ENCODE measurements around the gene REP15. TPM values are rescaled to one million over a fixed set of nuclear protein-coding genes. Genes with fewer than 3 reads are reported as not detected.
"Not testable (repeated sequence)": the region's sequence is repeated elsewhere in the genome, so short reads cannot be mapped to it uniquely, and the experiment has no call there.

REP15 gene
- total RNA-seq, 6 experiments from 2014 or later, result 0.24 to 1.8 (median 0.88) TPM

GRCh38 chr12:27733052-27733656 lies 36.9 kb downstream of the REP15 start:
- 18% methylated on average over 3 of the region's 3 CpGs for WGBS (ENCODE audit: insufficient coverage, low coverage, low lambda C conversion rate, missing lambda C conversion rate)
- ATAC-seq, result peak; percentile 89 to 90 (median 89)
- TF ChIP-seq, protein P1, sequence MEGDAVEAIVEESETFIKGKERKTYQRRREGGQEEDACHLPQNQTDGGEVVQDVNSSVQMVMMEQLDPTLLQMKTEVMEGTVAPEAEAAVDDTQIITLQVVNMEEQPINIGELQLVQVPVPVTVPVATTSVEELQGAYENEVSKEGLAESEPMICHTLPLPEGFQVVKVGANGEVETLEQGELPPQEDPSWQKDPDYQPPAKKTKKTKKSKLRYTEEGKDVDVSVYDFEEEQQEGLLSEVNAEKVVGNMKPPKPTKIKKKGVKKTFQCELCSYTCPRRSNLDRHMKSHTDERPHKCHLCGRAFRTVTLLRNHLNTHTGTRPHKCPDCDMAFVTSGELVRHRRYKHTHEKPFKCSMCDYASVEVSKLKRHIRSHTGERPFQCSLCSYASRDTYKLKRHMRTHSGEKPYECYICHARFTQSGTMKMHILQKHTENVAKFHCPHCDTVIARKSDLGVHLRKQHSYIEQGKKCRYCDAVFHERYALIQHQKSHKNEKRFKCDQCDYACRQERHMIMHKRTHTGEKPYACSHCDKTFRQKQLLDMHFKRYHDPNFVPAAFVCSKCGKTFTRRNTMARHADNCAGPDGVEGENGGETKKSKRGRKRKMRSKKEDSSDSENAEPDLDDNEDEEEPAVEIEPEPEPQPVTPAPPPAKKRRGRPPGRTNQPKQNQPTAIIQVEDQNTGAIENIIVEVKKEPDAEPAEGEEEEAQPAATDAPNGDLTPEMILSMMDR (IDR thresholded peaks at IDR 0.05), result peak; percentile 80 to 93 (median 83)
- TF ChIP-seq POLR2A (IDR thresholded peaks at IDR 0.05), result no peak
- no peaks in the 10 kb centered on the region for H3K9me3 ChIP-seq
- intact Hi-C loops (cut with DNase I), result no loop called here
- no peaks in the 10 kb centered on the region for H3K4me1 ChIP-seq
- H3K4me3 ChIP-seq, result no peak overlapping the region
- peaks cover 0 to 28% (median 4%) of the 10 kb centered on the region in 4 donors for H3K36me3 ChIP-seq
- H3K27me3 ChIP-seq, result no peaks in the 10 kb centered on the region
- H3K27ac ChIP-seq, result no peak overlapping the region
- DNase-seq, result no peak

GRCh38 chr12:27733791-27734190 lies 37.5 kb downstream of the REP15 start:
- H3K4me3 ChIP-seq, result no peak overlapping the region
- 86% methylated on average over 1 of the region's 1 CpG for WGBS (ENCODE audit: insufficient coverage, low coverage, low lambda C conversion rate, missing lambda C conversion rate)
- no peaks in the 10 kb centered on the region for H3K4me1 ChIP-seq
- no peak for ATAC-seq
- no peaks in the 10 kb centered on the region for H3K9me3 ChIP-seq
- no peak overlapping the region for H3K27ac ChIP-seq
- no peak for TF ChIP-seq POLR2A (IDR thresholded peaks at IDR 0.05)
- TF ChIP-seq, protein P1 (IDR thresholded peaks at IDR 0.05), result no peak
- intact Hi-C loops (cut with DNase I), result no loop called here
- H3K27me3 ChIP-seq, result no peaks in the 10 kb centered on the region
- peaks cover 0 to 34% (median 4%) of the 10 kb centered on the region in 4 donors for H3K36me3 ChIP-seq
- no peak for DNase-seq

- ATAC-seq; H3K9me3 ChIP-seq; H3K27me3 ChIP-seq; H3K4me1 ChIP-seq; intact Hi-C loops (cut with DNase I); H3K4me3 ChIP-seq; H3K27ac ChIP-seq; DNase-seq: not testable (repeated sequence)
- WGBS (ENCODE audit: insufficient coverage, low coverage, low lambda C conversion rate, missing lambda C conversion rate), result 90% methylated on average over 9 of the region's 9 CpGs
- peaks cover 0 to 36% (median 4%) of the 10 kb centered on the region in 4 donors for H3K36me3 ChIP-seq
Measured at GRCh38 chr12:27734321-27734720, 38.1 kb downstream of the REP15 start.

DNA sequence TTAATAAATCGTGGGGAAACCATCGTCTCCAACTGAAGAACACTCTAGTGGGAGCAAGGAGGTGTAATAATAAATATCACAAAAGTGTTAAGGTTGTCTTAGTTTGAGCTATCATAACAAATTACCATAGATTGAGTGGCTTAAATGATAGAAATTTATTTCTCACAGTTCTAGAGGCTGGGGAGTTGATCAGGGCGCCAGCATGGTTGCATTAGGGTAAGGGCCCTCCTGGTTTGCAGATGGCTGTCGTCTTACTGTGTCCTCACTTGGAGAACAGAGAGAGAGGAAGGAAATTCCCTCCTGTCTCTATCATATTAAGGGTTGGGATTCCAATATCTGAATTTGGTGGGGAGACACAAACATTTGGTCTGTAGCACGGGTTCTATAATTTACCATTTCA lies 47.4 kb downstream of the REP15 start:
- Histone ChIP-seq H3K4me1 (peaks cover 0 to 20% (median 2%) of the 10 kb centered on the region in 4 donors), H3K27me3 (no peaks in the 10 kb centered on the region), H3K27ac (no peak overlapping the region), H3K36me3 (peaks cover 0 to 4% (median 0%) of the 10 kb centered on the region in 4 donors), H3K9me3 (no peaks in the 10 kb centered on the region), H3K4me3 (no peak overlapping the region)
- no peak for DNase-seq
- 100% methylated on average over 3 of the region's 5 CpGs for WGBS (ENCODE audit: insufficient coverage, low coverage, low lambda C conversion rate, missing lambda C conversion rate)
- ATAC-seq, result no peak
- TF ChIP-seq, protein P1 (IDR thresholded peaks at IDR 0.05), result no peak
- no peak for TF ChIP-seq POLR2A (IDR thresholded peaks at IDR 0.05)
- intact Hi-C loops (cut with DNase I), result no loop called here

- ATAC-seq; H3K9me3 ChIP-seq; intact Hi-C loops (cut with DNase I); H3K36me3 ChIP-seq; H3K27me3 ChIP-seq; DNase-seq; H3K27ac ChIP-seq; H3K4me3 ChIP-seq: not testable (repeated sequence)
- peaks cover 0 to 21% (median 2%) of the 10 kb centered on the region in 4 donors for H3K4me1 ChIP-seq
- 67% methylated on average over 1 of the region's 1 CpG for WGBS (ENCODE audit: insufficient coverage, low coverage, low lambda C conversion rate, missing lambda C conversion rate)
Measured at GRCh38 chr12:27745734-27746133, 49.5 kb downstream of the REP15 start.

Other genes starting within 250 kb of the REP15 start
- under 1 TPM in 1 of 6 experiments, not detected in 5; 0.31 TPM for gene SMCO2, start 249.7 kb upstream of the REP15 start, total RNA-seq
- gene PPFIBP1, start 172.2 kb upstream of the REP15 start, total RNA-seq, result 10 to 100 TPM; 24.1 to 53.9 (median 35.8) TPM
- 10 to 100 TPM; 34.6 to 84.4 (median 41.1) TPM for gene MRPS35, start 14.4 kb downstream of the REP15 start, total RNA-seq
- 10 to 100 TPM in 5 of 6 experiments, 1 to 10 TPM in 1; 9.4 to 15.3 (median 10.6) TPM for gene KLHL42, start 83.8 kb downstream of the REP15 start, total RNA-seq
- gene MANSC4, start 83.8 kb downstream of the REP15 start, total RNA-seq, result not detected